GM21360 (cell line): Measurements from ENCODE around the gene LBHD2.

ENCODE experiments used
- ATAC-seq: cut with Tn5 transposase; IDR thresholded peaks from one replicate; pipeline ENCODE4 v1.9.1; 2021; ENCODE audit warnings: mild to moderate bottlenecking, moderate library complexity; ENCODE audit not compliant: unreplicated experiment

LBHD2 gene

GRCh38 chr14:103068351-103069073 lies 15.5 kb upstream of the LBHD2 start:
- no peak for ATAC-seq

DNA sequence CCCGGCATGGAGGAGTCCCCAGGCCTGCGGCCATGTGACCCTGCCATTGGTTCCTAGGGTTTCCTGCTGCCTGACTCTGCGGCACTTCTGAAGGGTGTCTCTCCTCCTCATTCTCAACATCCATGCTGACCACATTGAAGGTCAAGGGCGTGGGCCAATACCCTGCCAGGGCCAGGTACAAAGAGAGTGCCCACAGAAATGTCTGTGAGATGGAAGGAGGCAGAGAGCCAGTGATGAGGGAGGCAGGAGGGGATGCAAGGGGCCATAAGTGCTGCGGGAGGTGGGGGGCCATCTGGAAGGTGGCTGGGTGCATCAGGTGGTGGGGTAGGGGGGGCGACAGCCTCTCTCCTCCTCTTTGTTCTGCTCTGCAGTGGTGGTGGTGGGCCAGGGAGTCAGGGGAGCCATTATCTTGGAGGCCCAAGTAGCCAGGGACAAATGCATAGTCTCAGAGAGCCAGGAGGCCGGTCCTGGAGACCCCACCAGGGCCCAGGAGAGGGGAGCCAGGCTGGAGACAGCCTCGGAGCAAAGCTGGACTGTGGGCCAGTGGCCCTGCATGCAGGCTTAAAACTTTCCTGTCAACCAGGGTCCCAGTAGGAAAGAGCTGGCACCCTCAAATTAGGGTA lies 13.6 kb upstream of the LBHD2 start:
- no peak for ATAC-seq

DNA sequence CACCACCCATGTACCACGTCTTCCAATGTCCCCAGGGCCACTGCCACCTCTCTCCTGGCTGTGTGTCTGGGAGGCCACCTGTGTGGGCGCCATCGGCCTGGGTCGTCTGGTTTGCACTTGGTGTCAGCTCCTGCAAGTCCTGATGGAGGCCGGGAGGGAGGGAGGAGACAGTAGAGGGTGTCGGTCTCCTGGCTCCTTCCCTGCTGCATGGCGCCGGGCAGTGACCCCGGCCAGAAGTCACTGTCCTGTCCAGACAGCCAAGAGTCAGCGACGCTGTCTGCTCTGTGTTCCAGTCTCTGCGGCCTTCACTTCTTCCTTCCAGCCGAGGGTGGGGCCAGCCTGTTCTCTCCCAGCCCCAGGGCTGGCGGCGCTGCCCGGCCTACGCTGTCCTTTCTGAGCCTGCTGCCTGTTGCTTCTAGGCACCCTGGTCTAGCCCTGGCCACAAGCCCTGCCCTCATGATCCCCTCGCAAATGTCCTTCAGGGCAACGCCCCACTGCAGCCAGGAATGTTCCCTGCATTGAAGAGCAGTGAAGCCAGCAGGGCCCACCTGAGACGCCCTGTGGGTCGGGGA lies 13.0 kb upstream of the LBHD2 start:
- ATAC-seq = no peak

- ATAC-seq = no peak
Observed at GRCh38 chr14:103071544-103072251, 12.3 kb upstream of the LBHD2 start.

- ATAC-seq = no peak
Observed at GRCh38 chr14:103072595-103073366, 11.2 kb upstream of the LBHD2 start.

DNA sequence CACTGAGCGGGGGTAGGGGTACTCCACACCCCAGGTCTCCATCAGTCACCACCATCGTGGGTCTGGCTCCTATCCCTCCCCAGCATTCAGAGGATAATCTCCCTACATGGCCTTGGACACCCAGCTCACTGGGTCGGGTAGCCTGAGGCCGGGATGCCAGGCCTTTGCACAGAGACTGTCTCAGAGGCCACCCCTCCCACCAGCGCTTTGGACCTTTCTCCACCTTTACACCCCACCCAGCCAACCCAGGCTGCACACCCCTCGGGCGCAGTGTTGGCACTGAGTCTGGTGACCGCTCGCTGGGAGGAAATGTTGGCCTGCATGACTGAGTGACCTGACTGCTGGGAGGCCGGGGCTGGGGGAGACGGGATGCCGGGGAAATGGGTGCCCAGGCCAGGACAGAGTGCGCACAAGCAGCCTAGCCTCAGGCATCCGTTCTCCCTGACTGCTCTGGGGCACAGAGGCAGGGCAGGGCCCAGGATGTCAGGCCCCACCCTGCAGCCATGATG lies 10.6 kb upstream of the LBHD2 start:
- ATAC-seq = no peak

- ATAC-seq = no peak
Observed at GRCh38 chr14:103073876-103074728, 9.9 kb upstream of the LBHD2 start.

DNA sequence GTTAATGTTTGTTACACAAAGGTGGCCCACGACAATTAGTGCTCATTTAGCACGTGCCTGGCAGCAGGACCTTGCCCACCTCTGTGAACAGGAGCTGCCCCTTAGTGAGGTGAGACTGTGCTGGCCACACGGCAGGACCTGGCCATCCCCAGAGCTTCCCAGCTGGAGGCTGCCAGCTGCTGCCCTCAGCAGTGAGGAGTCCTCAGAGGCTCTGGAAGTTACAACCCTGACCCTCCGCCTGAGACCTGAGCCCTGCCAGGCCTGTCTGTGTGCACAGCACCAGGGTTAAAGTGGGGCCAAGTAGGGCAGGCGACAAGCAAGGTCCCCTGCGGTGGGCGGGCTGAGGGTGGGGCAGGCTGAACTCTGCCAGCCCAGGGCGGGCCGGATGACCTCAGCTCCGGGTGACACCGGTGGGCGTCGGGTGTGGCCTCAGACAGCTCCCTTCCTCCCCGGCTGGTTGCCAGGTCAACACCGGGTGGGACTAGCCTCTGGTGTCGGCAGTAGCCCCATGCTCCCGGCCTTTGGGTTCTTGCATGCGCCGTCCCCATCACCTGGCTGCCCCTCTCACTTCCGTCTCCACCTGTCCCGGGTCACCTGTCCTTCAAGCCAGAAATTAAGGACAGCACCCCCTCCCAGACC lies 9.2 kb upstream of the LBHD2 start:
- ATAC-seq = no peak

DNA sequence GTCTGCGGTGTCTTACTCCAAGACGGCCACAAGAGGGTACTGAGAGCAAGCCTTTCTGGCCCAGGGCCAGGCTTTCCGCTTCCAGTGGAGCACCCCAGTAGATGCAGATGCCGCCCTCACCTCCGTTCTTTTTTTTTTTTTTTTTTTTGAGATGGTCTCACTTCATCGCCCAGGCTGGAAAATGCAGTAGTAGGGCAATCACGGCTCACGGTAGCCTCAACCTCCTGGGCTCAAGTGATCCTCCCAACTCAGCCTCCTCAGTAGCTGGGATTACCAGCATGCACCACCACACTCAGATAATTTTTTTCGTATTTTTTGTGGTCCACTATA lies 5.6 kb upstream of the LBHD2 start:
- ATAC-seq = peak; percentile 33

DNA sequence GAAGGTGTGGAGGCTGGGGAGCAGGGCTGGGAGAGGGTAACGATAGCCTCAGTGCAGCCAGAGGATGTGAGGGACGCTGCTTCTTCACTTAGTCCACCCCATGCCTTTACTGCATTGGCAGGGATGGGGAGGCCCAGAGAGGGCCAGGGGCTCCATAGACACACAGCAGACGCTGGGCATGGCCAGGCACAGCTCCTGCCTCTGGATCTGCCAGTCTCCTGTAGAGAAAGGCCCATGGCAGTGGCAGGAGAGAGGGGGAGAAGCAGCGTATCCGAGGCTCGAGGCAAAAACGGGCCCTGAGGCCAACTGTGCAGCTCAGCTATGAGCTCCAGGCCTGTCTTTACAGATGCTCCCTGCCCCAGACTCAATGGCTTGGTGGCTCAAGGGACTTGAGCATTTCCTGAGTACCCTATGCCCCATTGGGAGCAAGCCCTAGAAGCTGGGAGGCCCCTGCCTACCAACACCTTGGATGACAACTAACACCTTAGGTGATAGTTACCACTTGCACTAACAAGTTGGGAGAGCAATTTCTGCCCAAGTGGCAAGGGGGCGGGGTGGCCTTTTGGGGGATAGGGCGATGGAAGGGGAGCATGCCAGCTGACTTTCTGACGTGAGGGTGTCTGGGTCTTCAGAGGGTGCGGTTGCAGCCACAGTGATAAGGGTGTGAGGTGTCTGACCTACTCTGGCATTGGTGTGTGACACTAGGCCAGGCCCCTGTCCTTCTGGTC lies 5.0 kb upstream of the LBHD2 start:
- ATAC-seq = no peak

DNA sequence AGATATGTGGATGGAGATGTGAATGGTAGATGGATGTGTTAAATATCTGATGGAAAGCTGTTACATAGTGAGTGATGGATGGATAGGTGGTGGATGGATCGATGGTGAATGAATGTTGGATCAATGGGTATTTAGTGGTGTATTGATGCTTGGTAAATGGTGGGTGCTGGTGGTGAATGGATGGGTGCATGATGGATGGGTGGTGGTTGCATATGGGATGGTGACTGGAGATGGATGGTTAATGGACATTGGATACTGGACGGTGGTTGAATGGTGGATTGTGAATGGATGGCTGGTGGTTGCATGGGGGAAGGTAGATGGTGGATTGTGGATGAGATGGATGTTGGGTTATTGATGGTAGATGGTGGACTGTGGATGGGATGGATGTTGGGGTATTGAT lies 2.1 kb upstream of the LBHD2 start:
- ATAC-seq = no peak

GRCh38 chr14:103085106-103086091 lies 1.4 kb downstream of the LBHD2 start:
- ATAC-seq = no peak

DNA sequence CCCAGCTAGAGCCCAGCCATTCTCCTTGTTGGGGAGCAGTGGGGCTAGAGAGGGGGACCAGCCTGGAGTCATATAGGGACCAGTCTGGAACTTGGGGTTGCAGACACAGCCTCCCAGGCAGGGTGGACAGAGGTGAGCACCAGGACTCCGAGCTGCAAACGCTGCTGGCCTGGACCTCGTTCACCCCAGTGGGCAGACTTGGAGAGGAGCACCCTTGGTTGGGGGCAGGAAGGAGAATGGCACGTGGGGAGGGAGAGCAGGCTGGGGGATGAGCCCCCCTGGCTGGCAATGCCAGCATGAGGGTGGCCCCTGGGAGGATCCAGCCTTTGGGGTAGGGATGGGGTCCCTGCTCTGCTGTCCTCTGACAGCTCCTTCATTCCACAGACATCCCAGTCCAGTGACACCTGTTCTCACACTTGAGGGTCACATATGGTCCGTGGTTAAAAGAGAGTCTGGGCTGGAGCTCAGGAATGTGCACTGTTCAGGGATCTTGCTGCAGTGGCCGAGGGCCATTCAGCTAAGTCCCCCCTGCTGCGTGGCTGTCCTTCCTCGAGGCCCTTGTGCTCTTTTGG lies 2.8 kb downstream of the LBHD2 start:
- no peak for ATAC-seq

DNA sequence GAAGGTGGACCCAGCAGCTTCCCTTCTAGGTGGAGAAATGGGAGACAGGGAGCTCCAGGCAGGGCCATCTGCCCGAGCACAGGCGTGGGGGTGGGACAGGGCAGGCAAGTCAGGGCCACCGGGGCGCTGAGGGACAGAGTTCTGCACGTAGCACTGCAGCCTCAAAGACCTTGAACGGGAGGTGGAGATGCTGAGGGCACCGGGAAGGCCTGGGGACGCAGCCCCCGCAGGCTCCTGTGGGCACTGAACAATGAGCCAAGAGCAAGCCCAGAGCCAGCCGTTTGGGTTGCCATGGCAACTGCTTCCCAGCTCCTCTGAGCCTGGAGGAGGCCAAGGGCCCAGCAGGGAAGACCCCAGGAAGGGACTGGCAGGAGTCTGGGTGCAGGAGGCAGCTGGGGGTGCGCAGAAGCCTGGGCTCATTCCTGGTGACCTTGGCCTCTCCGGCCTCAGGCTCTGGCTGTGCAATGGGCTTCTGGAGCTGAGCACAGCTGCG lies 3.4 kb downstream of the LBHD2 start:
- ATAC-seq = no peak

- no peak for ATAC-seq
Observed at GRCh38 chr14:103088921-103089320, 4.9 kb downstream of the LBHD2 start.

DNA sequence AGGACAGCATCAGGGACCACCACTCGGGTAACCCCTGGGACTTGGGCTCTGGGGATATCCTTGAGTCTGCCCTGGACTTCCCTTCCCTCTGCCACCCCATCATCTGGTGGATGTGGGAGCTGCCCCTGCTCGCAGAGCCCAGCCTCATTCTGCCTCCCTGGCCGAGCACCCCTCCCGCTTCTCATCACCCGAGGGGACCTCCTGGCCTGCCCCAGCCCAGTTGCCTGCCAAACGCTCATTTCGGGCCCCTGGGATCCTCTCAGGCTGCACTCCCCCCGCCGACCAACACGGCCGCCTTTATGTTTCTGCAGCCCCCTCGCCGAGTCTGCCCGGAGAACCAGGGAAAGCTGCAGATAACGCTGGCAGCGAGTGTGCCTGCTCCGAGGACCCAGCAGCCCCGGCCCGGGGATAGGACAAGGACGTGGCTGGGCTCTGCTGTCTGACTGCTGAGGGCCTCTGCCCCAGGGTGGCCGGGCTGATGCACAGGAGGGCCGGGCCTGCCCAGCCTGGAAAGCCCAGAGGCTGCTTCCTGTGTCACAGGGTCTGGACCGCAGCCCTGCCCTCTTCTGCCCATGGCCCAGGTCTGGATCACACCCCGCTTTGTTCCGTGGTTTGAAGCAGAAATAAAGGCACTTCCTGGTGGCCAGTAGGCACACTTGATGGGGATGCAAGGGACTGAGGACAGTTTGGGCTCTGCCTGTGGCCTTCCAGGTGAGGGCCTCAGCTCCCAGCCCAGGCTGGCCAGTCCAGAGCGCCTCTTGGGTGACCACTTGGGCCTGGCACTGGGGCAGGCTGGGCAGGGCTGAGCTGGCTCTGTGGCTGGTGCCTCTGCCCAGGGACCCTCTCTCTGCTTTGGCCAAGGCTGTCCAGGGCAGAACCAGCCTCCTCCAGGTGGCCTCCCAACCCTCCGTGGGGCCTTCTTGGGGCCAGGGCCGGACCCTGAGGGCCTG lies 5.7 kb downstream of the LBHD2 start:
- ATAC-seq = no peak
